GM21576 (cell line): ENCODE measurements around the gene GGTLC1.

Experiments used
- ATAC-seq: cut with Tn5 transposase; IDR thresholded peaks from one replicate; pipeline ENCODE4 v1.9.1; 2021; ENCODE audit warnings: mild to moderate bottlenecking, moderate library complexity; ENCODE audit not compliant: unreplicated experiment

GGTLC1 gene

GRCh38 chr20:23988561-23988960, at the start of gene GGTLC1:
GGTLC1 (minus strand) TSS chr20:23988779; CDS start chr20:23986611, 2,168 bp downstream.
- ATAC-seq: no peak

DNA sequence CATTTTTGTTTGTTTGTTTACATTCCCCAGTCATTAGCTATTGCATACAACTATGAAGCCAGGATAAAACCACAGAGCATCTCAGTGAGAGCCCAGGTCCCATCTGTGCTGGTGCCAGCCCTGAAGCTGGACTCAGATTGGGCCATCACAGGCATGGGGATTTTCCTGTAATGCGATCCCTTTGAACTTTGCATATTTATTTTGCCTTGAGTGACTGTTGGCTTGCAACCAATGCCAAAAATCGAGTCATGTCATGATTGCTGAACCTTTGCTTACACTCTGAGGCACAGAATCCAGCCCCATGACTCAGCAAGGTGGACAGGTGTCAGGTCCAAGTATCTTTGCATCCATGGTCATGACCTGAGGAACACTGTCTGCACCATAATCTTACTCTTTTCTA, 46.2 kb upstream of the GGTLC1 start:
- no peak for ATAC-seq

- no peak for ATAC-seq
Measured at GRCh38 chr20:24033565-24033964, 45.0 kb upstream of the GGTLC1 start.

DNA sequence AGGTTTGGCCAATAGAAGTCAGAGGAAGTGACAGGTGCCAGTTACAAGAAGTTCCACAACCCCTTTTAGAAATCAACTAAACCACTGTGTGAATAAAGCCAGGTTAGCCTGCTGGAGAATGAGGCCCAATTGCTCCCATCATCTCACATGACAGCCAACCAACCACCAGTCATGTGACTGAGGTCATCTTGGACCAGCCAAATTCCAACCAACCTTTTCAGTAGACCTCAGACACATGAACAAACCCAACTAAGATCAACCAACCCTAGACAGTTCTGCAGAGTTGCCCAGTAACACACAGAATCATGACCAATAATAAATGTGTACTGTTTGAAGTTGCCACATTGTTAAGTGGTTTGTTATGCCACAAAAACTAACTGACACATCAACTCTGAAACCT, 44.6 kb upstream of the GGTLC1 start:
- no peak for ATAC-seq

- no peak for ATAC-seq
Measured at GRCh38 chr20:24032400-24032898, 43.9 kb upstream of the GGTLC1 start.

- ATAC-seq: peak; percentile 91
Measured at GRCh38 chr20:24027229-24027628, 38.6 kb upstream of the GGTLC1 start.

DNA sequence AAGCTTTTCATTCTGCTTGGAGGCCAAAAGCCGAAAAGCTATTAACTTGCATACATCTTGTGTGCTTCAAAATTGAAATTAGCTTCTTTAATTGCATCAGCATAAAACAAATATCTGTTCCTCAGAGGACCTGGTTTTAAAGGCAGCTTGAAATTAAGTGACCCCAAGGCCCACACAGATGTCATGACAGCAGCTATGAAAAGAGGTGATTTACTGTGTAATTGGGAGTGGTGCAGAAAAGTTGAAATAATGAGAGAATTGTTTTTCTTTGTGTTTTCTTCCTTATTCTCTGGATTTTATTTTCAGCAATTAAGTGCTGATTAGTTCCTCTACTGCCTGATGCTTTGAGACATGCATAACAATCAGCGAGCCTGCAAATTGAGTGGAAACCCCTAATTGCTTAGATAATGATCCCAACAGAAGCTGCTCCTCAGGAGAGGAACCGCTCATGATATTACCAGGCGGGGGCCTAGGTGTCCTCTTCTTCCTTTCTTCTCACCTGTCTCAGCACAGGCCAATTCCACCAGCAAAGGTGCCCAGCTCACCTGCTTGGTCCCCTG, 34.1 kb upstream of the GGTLC1 start:
- no peak for ATAC-seq

DNA sequence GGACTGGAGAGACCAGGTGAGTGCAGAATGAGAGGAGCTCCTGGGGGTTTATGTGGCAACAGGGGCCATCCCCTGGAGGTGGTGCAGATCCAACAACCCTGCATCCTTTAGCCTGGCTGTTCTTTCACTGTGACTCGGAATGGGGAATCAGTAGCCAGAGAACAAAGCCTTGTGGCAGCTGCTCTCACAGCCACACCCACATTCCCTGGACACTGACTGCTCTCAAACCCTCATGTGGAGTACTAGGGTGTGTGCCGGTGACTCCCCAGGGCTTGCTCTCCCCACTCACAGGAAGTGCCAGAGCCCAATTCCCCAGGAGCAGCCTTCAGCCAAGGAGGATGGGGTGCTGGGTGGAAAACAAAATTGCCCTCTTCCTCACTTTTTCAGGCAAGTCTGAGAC, 30.2 kb upstream of the GGTLC1 start:
- no peak for ATAC-seq

DNA sequence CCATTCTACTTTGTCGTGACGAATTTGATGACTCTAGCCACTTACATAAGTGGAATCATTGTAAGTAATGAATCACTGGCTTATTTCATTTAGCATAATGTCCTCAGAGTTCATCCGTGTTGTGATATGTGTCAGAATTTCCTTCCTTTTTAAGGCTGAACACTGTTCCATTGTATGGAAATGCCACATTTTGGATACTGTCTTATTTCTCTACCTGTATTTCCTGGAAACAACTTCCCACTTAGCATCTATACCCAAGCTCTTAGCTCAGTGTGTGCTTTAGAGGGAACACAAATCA, 28.8 kb upstream of the GGTLC1 start:
- no peak for ATAC-seq

DNA sequence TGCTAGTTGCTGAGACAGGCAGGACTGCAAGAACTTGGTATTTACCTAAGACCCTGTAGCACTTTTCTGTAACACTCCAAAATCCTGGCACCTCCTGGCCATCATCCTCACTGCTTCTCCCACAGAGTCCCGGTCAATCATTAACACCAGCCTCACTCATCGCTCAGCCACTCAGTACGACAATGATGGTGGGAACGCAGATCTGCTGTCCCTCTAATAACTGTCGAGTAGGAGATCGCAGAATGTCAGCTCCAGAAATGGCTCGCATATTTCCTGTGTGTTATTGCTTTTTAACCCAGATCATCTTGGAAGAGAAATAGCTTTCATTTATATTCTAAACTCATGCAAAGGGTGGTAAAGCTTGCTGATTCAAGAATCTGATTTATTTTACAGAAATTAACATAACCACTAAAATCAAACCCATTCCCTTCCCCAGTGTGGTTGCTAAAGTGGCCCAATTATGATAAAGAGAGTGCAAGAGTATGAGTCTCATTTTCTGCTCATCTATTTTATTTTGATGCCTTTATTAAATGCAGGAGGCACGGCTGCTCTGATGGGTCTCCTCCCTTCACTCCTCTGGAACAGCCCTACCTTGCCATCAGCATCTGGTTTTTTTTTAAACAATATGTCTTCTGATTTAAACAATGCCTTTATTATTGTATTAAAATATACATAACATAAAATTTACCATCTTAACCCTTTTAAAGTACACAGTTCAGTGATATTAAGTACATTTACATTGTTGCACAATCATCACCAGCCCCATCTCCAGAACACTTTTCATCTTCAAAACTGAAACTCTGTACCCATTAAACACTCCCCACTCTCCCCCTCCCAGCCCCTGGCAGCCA, 28.3 kb upstream of the GGTLC1 start:
- ATAC-seq: no peak

DNA sequence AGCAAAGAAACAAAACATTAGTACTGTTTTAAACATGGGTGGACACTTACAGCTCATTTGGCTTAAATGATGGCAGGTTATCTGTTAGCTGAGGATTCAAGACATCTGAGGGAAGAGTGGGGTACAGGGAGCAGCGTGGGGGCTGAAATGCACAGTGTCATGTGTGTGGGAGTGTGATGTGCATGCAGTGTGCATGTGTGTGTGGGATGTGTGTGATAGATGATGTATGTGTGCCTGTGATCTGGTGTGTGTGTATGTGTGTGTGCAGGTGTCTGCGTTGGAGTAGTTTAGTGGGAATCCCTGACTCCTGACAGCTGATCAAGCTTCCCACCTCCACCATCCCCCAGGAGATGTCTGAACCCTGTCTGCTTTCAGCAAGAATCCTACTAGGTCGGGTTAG, 25.4 kb upstream of the GGTLC1 start:
- ATAC-seq: no peak

DNA sequence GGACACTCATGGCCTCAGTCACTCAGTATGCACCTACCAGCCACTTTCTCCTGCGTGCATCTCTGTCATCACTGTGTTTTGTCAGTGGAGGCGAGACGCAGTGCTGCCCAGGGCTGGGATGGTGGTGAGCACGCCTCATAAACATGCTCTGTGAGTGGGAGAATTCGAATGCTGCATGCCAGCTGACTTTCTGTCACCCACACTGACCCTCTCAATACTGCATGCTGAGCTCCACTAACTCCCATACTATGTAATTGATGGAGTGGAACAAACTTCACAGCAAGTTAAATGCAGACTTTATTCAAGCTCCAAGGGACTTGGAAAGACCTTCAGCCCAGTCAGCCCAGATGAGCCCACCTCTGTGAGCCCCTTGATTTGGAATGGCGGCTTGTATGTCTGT, 22.7 kb upstream of the GGTLC1 start:
- ATAC-seq: no peak

GRCh38 chr20:24007758-24008157, 19.2 kb upstream of the GGTLC1 start:
- no peak for ATAC-seq

- no peak for ATAC-seq
Measured at GRCh38 chr20:24007073-24007595, 18.6 kb upstream of the GGTLC1 start.

GRCh38 chr20:24006626-24007025, 18.0 kb upstream of the GGTLC1 start:
- no peak for ATAC-seq

- no peak for ATAC-seq
Measured at GRCh38 chr20:24004471-24004870, 15.9 kb upstream of the GGTLC1 start.

GRCh38 chr20:24002896-24003295, 14.3 kb upstream of the GGTLC1 start:
- ATAC-seq: no peak

- no peak for ATAC-seq
Measured at GRCh38 chr20:24001712-24002405, 13.3 kb upstream of the GGTLC1 start.

GRCh38 chr20:23998844-23999243, 10.3 kb upstream of the GGTLC1 start:
- ATAC-seq: no peak

DNA sequence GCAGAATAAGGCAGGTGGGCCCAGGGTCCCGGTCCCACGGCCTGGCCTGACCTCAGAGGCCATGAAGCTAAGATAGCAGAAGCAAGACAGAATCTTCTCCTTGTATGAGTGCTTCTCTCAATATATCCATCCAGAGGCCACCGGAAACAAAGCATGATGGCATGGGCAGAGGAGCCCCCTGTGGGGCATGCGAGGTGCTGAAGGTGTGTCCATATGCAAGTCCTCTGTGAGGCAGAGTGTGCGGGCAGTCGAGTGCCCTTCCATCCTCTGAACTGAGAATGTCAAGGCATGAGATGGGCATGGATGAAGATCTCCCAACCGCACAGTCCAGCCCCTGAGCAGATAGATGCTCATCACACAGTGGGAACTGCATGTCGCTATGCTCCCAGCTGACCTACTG, 9.8 kb upstream of the GGTLC1 start:
- ATAC-seq: no peak

DNA sequence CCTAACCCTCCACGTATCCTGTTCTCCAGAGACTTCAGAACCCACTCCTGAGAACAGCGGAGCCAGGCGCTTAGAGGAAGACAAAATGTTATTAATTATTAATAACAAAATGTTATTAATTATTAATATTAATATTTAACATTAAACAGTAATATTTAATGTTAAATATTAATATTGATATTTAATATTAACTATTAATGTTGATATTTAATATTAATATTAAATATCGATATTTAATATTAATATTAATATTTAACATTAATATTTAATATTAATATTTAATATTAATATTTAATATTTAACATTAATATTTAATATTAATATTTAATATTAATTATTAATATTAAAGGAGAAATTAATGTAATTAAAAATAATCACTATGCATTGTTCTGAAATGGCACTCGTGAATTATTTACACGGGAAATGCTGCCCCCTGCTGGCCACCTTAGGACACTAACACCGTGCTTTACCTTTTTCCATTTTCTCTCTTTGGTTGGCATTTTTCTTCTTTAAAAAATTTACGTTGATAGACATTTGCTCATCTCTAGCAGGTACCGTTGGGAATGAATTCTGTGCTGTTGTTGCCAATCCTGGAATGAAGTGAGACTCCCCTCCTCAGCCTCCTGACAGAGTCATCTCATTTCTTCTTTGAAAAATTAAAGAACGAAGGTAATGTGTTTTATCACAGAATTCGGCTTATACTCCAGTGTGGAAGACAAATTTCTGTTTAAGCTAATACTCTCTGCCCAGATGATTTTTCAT, 7.5 kb upstream of the GGTLC1 start:
- ATAC-seq: no peak
